Memory B cell (primary cell): ENCODE measurements around the gene ADGRF4.

ENCODE experiments used
- ATAC-seq: fragments of 150-1000 bp; cut with Tn5 transposase; 2 replicates; pipeline ENCODE4 v1.10.0; 2021; ENCODE audit warnings: low read depth, mild to moderate bottlenecking, moderate library complexity
- DNase-seq, 2 donors: peaks; one replicate each; pipeline ENCODE4 v3.0.0; 2022; ENCODE audit warnings: low spot score in 2 of 2
- H3K27ac Mint-ChIP-seq: one replicate; pipeline ENCODE4 v1.8.0; 2022; ENCODE audit warnings: mild to moderate bottlenecking, moderate library complexity, mixed read lengths
- H3K27me3 Mint-ChIP-seq: one replicate; pipeline ENCODE4 v1.8.0; 2022; ENCODE audit warnings: mixed read lengths
- H3K36me3 Mint-ChIP-seq: one replicate; pipeline ENCODE4 v1.8.0; 2022; ENCODE audit warnings: mild to moderate bottlenecking, mixed read lengths
- H3K4me1 Mint-ChIP-seq: one replicate; pipeline ENCODE4 v1.8.0; 2022; ENCODE audit warnings: mixed read lengths
- H3K4me3 Mint-ChIP-seq: one replicate; pipeline ENCODE4 v1.8.0; 2022; ENCODE audit warnings: mild to moderate bottlenecking, moderate library complexity, mixed read lengths
- H3K9me3 Mint-ChIP-seq: one replicate; pipeline ENCODE4 v1.8.0; 2022; ENCODE audit warnings: mixed read lengths

Gene ADGRF4

GRCh38 chr6:47701363-47701762 lies 3.0 kb downstream of the ADGRF4 start:
- Mint-ChIP-seq H3K4me1 (no peaks in the 10 kb centered on the region), H3K36me3 (no peaks in the 10 kb centered on the region), H3K4me3 (no peak overlapping the region), H3K9me3 (no peaks in the 10 kb centered on the region), H3K27me3 (peaks cover 4% of the 10 kb centered on the region), H3K27ac (no peak overlapping the region)
- ATAC-seq (no peak), DNase-seq (no peak)

- Mint-ChIP-seq H3K27ac (no peak overlapping the region), H3K4me1 (no peaks in the 10 kb centered on the region), H3K4me3 (no peak overlapping the region), H3K36me3 (no peaks in the 10 kb centered on the region), H3K27me3 (peaks cover 8% of the 10 kb centered on the region), H3K9me3 (no peaks in the 10 kb centered on the region)
- ATAC-seq (no peak), DNase-seq (no peak)
These were observed 10.8 kb downstream of the ADGRF4 start for GRCh38 chr6:47709160-47709559.

- Mint-ChIP-seq H3K4me1 (no peaks in the 10 kb centered on the region), H3K4me3 (no peak overlapping the region), H3K36me3 (no peaks in the 10 kb centered on the region), H3K27ac (no peak overlapping the region), H3K9me3 (no peaks in the 10 kb centered on the region), H3K27me3 (peaks cover 8% of the 10 kb centered on the region)
- DNase-seq (no peak), ATAC-seq (no peak)
These were observed 11.9 kb downstream of the ADGRF4 start for GRCh38 chr6:47710295-47710694.

GRCh38 chr6:47713200-47713599 lies 14.8 kb downstream of the ADGRF4 start:
- Mint-ChIP-seq H3K9me3 (no peaks in the 10 kb centered on the region), H3K4me3 (no peak overlapping the region), H3K4me1 (no peaks in the 10 kb centered on the region), H3K27me3 (peaks cover 6% of the 10 kb centered on the region), H3K27ac (no peak overlapping the region), H3K36me3 (no peaks in the 10 kb centered on the region)
- DNase-seq (no peak), ATAC-seq (no peak)

- peaks cover 10% of the 10 kb centered on the region for H3K27me3 Mint-ChIP-seq
- H3K36me3 Mint-ChIP-seq = no peaks in the 10 kb centered on the region
- H3K4me3 Mint-ChIP-seq = no peak overlapping the region
- DNase-seq (no peak), ATAC-seq (no peak)
- H3K4me1 Mint-ChIP-seq = no peaks in the 10 kb centered on the region
- no peaks in the 10 kb centered on the region for H3K9me3 Mint-ChIP-seq
- no peak overlapping the region for H3K27ac Mint-ChIP-seq
These were observed 16.4 kb downstream of the ADGRF4 start for GRCh38 chr6:47714802-47715201.

GRCh38 chr6:47715782-47716181 lies 17.4 kb downstream of the ADGRF4 start:
- DNase-seq (no peak), ATAC-seq (no peak)
- no peaks in the 10 kb centered on the region for H3K4me1 Mint-ChIP-seq
- no peak overlapping the region for H3K27ac Mint-ChIP-seq
- H3K9me3 Mint-ChIP-seq = no peaks in the 10 kb centered on the region
- H3K4me3 Mint-ChIP-seq = no peak overlapping the region
- no peaks in the 10 kb centered on the region for H3K36me3 Mint-ChIP-seq
- peaks cover 9% of the 10 kb centered on the region for H3K27me3 Mint-ChIP-seq

GRCh38 chr6:47716207-47716606 lies 17.8 kb downstream of the ADGRF4 start:
- ATAC-seq (no peak), DNase-seq (no peak)
- Mint-ChIP-seq H3K4me3 (no peak overlapping the region), H3K27me3 (peaks cover 10% of the 10 kb centered on the region), H3K36me3 (no peaks in the 10 kb centered on the region), H3K4me1 (no peaks in the 10 kb centered on the region), H3K9me3 (no peaks in the 10 kb centered on the region), H3K27ac (no peak overlapping the region)

- peaks cover 6% of the 10 kb centered on the region for H3K27me3 Mint-ChIP-seq
- H3K4me3 Mint-ChIP-seq = no peak overlapping the region
- DNase-seq (no peak), ATAC-seq (no peak)
- H3K36me3 Mint-ChIP-seq = no peaks in the 10 kb centered on the region
- no peaks in the 10 kb centered on the region for H3K4me1 Mint-ChIP-seq
- H3K27ac Mint-ChIP-seq = no peak overlapping the region
- no peaks in the 10 kb centered on the region for H3K9me3 Mint-ChIP-seq
These were observed 20.2 kb downstream of the ADGRF4 start for GRCh38 chr6:47718571-47718970.

- H3K36me3 Mint-ChIP-seq = no peaks in the 10 kb centered on the region
These were observed 22.8 kb downstream of the ADGRF4 start for GRCh38 chr6:47721189-47721588.

GRCh38 chr6:47722194-47722593 lies 23.8 kb downstream of the ADGRF4 start:
- no peaks in the 10 kb centered on the region for H3K9me3 Mint-ChIP-seq
- no peak for DNase-seq
- H3K36me3 Mint-ChIP-seq = no peaks in the 10 kb centered on the region
- H3K4me1 Mint-ChIP-seq = no peaks in the 10 kb centered on the region
- no peak overlapping the region for H3K4me3 Mint-ChIP-seq
- no peak overlapping the region for H3K27ac Mint-ChIP-seq
- no peak for ATAC-seq
- H3K27me3 Mint-ChIP-seq = peaks cover 7% of the 10 kb centered on the region

More at GRCh38 chr6:47721189-47721588, 22.8 kb downstream of the ADGRF4 start:
- Mint-ChIP-seq H3K9me3 (no peaks in the 10 kb centered on the region), H3K27ac (no peak overlapping the region), H3K4me1 (no peaks in the 10 kb centered on the region), H3K27me3 (peaks cover 7% of the 10 kb centered on the region), H3K4me3 (no peak overlapping the region)
- DNase-seq (no peak), ATAC-seq (no peak)

GRCh38 chr6:47724300-47724699 lies 25.9 kb downstream of the ADGRF4 start:
- no peaks in the 10 kb centered on the region for H3K9me3 Mint-ChIP-seq
- H3K4me3 Mint-ChIP-seq = no peak overlapping the region
- no peaks in the 10 kb centered on the region for H3K36me3 Mint-ChIP-seq
- H3K4me1 Mint-ChIP-seq = no peaks in the 10 kb centered on the region
- no peak for DNase-seq
- ATAC-seq = no peak
- H3K27me3 Mint-ChIP-seq = peaks cover 3% of the 10 kb centered on the region
- no peak overlapping the region for H3K27ac Mint-ChIP-seq

- Mint-ChIP-seq H3K9me3 (no peaks in the 10 kb centered on the region), H3K27me3 (peaks cover 3% of the 10 kb centered on the region), H3K4me3 (no peak overlapping the region), H3K4me1 (no peaks in the 10 kb centered on the region), H3K27ac (no peak overlapping the region), H3K36me3 (no peaks in the 10 kb centered on the region)
- no peak for ATAC-seq
- DNase-seq = no peak
These were observed 29.0 kb downstream of the ADGRF4 start for GRCh38 chr6:47727391-47727790.

- H3K9me3 Mint-ChIP-seq = no peaks in the 10 kb centered on the region
- no peaks in the 10 kb centered on the region for H3K4me1 Mint-ChIP-seq
- H3K36me3 Mint-ChIP-seq = no peaks in the 10 kb centered on the region
- H3K27ac Mint-ChIP-seq = no peak overlapping the region
- H3K27me3 Mint-ChIP-seq = peaks cover 1% of the 10 kb centered on the region
- ATAC-seq (no peak), DNase-seq (no peak)
- H3K4me3 Mint-ChIP-seq = no peak overlapping the region
These were observed 30.6 kb downstream of the ADGRF4 start for GRCh38 chr6:47729019-47729418.

- no peak overlapping the region for H3K4me3 Mint-ChIP-seq
- peaks cover 1% of the 10 kb centered on the region for H3K27me3 Mint-ChIP-seq
- DNase-seq = no peak
- no peaks in the 10 kb centered on the region for H3K4me1 Mint-ChIP-seq
- no peak overlapping the region for H3K27ac Mint-ChIP-seq
- H3K36me3 Mint-ChIP-seq = no peaks in the 10 kb centered on the region
- ATAC-seq = no peak
- no peaks in the 10 kb centered on the region for H3K9me3 Mint-ChIP-seq
These were observed 31.1 kb downstream of the ADGRF4 start for GRCh38 chr6:47729457-47729856.

- ATAC-seq (no peak), DNase-seq (peak in 1 of 2 donors; percentile 3)
- Mint-ChIP-seq H3K4me1 (no peaks in the 10 kb centered on the region), H3K36me3 (no peaks in the 10 kb centered on the region), H3K27ac (no peak overlapping the region), H3K27me3 (peaks cover 5% of the 10 kb centered on the region), H3K4me3 (no peak overlapping the region), H3K9me3 (no peaks in the 10 kb centered on the region)
These were observed 35.6 kb downstream of the ADGRF4 start for GRCh38 chr6:47733879-47734558.
